WTC11 (cell line): ENCODE data around the gene C16orf54. TPM values are rescaled to one million over a fixed set of nuclear protein-coding genes. Genes with fewer than 3 reads are reported as not detected.
"Not testable (repeated sequence)": the region's sequence is repeated elsewhere in the genome, so short reads cannot be mapped to it uniquely, and the experiment has no call there.

ENCODE experiments used
- ATAC-seq: fragments of 200-7000 bp; cut with Tn5 transposase; 2 replicates; pipeline ENCODE4 v1.10.0; 2021; ENCODE audit warnings: mild to moderate bottlenecking, moderate library complexity
- CTCF ChIA-PET: fragments of 300-600 bp; sonication (Branson Sonifier 250); formaldehyde crosslinking; loops from one replicate; lab custom pipeline; 2021; ENCODE audit warnings: antibody characterized with exemption; lab: Charles Lee
- POLR2A ChIA-PET: fragments of 350-600 bp; sonication (Branson Sonifier 250); formaldehyde crosslinking; loops from one replicate; lab custom pipeline; 2021; ENCODE audit warnings: antibody characterized with exemption; lab: Charles Lee
- DNase-seq: peaks from one replicate; pipeline ENCODE4 v3.0.0; 2021; ENCODE audit warnings: low spot score
- H3K27ac Mint-ChIP-seq: 2 replicates; pipeline ENCODE4 v1.8.0; 2021; ENCODE audit warnings: mixed read lengths
- H3K27me3 Mint-ChIP-seq: 2 replicates; pipeline ENCODE4 v1.8.0; 2021; ENCODE audit warnings: low read depth, mild to moderate bottlenecking, moderate library complexity, mixed read lengths
- H3K36me3 Mint-ChIP-seq: 2 replicates; pipeline ENCODE4 v1.8.0; 2021; ENCODE audit warnings: mixed read lengths
- H3K4me1 Mint-ChIP-seq: 2 replicates; pipeline ENCODE4 v1.8.0; 2022; ENCODE audit warnings: mixed read lengths
- H3K4me3 Mint-ChIP-seq: 2 replicates; pipeline ENCODE4 v1.8.0; 2021; ENCODE audit warnings: mild to moderate bottlenecking, moderate library complexity, mixed read lengths
- H3K9me3 Mint-ChIP-seq: 2 replicates; pipeline ENCODE4 v1.8.0; 2021; ENCODE audit warnings: mixed read lengths
- AFF4 ChIP-seq: sonication (generic); formaldehyde crosslinking; IDR thresholded peaks from 2 replicates; pipeline ENCODE4 v1.8.1; 2023; ENCODE audit warnings: mild to moderate bottlenecking, missing genetic modification reagents, borderline replicate concordance
- ATF1 ChIP-seq: sonication (generic); formaldehyde crosslinking; IDR thresholded peaks from 2 replicates; pipeline ENCODE4 v1.8.1; 2023; ENCODE audit warnings: mild to moderate bottlenecking, moderate library complexity, missing genetic modification reagents
- CREB1 ChIP-seq: sonication (generic); formaldehyde crosslinking; IDR thresholded peaks from 2 replicates; pipeline ENCODE4 v1.8.0; 2023; ENCODE audit warnings: mild to moderate bottlenecking, missing genetic modification reagents
- E2F5 ChIP-seq: sonication (generic); formaldehyde crosslinking; IDR thresholded peaks from 2 replicates; pipeline ENCODE4 v1.8.1; 2022; ENCODE audit warnings: mild to moderate bottlenecking, moderate library complexity, missing genetic modification reagents
- ESRRA ChIP-seq: sonication (generic); formaldehyde crosslinking; IDR thresholded peaks from 2 replicates; pipeline ENCODE4 v1.8.1; 2022; ENCODE audit warnings: mild to moderate bottlenecking, missing genetic modification reagents, borderline replicate concordance
- FOXJ3 ChIP-seq: sonication (generic); formaldehyde crosslinking; IDR thresholded peaks from 2 replicates; pipeline ENCODE4 v1.9.0; 2021; ENCODE audit warnings: missing genetic modification reagents, mild to moderate bottlenecking, borderline replicate concordance
- FOXK1 ChIP-seq: sonication (generic); formaldehyde crosslinking; IDR thresholded peaks from 2 replicates; pipeline ENCODE4 v1.8.0; 2022; ENCODE audit warnings: mild to moderate bottlenecking, moderate library complexity, missing genetic modification reagents
- FOXP1 ChIP-seq: sonication (generic); formaldehyde crosslinking; IDR thresholded peaks from 2 replicates; pipeline ENCODE4 v1.8.0; 2022; ENCODE audit warnings: missing genetic modification reagents, mild to moderate bottlenecking, moderate library complexity, borderline replicate concordance
- GRHL2 ChIP-seq: fragments of 250-450 bp; sonication (Bioruptor Pico); IDR thresholded peaks from 2 replicates; pipeline ENCODE4 v1.8.0; 2022; ENCODE audit warnings: mild to moderate bottlenecking, moderate library complexity; ENCODE audit not compliant: insufficient replicate concordance, severe bottlenecking
- KAT7 ChIP-seq: sonication (generic); formaldehyde crosslinking; IDR thresholded peaks from 2 replicates; pipeline ENCODE4 v1.8.1; 2023; ENCODE audit warnings: missing genetic modification reagents, mild to moderate bottlenecking, borderline replicate concordance
- NFE2L1 ChIP-seq: sonication (generic); formaldehyde crosslinking; IDR thresholded peaks from 2 replicates; pipeline ENCODE4 v1.8.1; 2023; ENCODE audit warnings: missing genetic modification reagents
- PRRX2 ChIP-seq: fragments of 250-450 bp; sonication (Bioruptor Pico); IDR thresholded peaks from 2 replicates; pipeline ENCODE4 v1.8.0; 2021; ENCODE audit warnings: mild to moderate bottlenecking
- SOX15 ChIP-seq: fragments of 250-450 bp; sonication (Bioruptor Pico); IDR thresholded peaks from 2 replicates; pipeline ENCODE4 v1.9.0; 2021; ENCODE audit warnings: mild to moderate bottlenecking
- ZBTB21 ChIP-seq: sonication (generic); formaldehyde crosslinking; IDR thresholded peaks from 2 replicates; pipeline ENCODE4 v1.8.1; 2023; ENCODE audit warnings: mild to moderate bottlenecking, missing genetic modification reagents, borderline replicate concordance
- ZNF416 ChIP-seq: fragments of 250-450 bp; sonication (Bioruptor Pico); IDR thresholded peaks from 2 replicates; pipeline ENCODE4 v1.9.0; 2021; ENCODE audit warnings: mild to moderate bottlenecking, inconsistent platforms
- total RNA-seq: library from RNA; stranded (reverse); gene quantifications from 3 replicates; pipeline ENCODE4 v1.2.3, GENCODE V29; 2021
- TF ChIP-seq, protein P1 (sequence below): sonication (generic); formaldehyde crosslinking; IDR thresholded peaks from 2 replicates; pipeline ENCODE4 v1.8.1; 2023; ENCODE audit warnings: mild to moderate bottlenecking, missing genetic modification reagents
- TF ChIP-seq, protein P2 (sequence below): sonication (generic); formaldehyde crosslinking; IDR thresholded peaks from 2 replicates; pipeline ENCODE4 v1.8.0; 2023; ENCODE audit warnings: missing genetic modification reagents

C16orf54 gene
- total RNA-seq, 1 experiment from 2014 or later, result 0.09 TPM

DNA sequence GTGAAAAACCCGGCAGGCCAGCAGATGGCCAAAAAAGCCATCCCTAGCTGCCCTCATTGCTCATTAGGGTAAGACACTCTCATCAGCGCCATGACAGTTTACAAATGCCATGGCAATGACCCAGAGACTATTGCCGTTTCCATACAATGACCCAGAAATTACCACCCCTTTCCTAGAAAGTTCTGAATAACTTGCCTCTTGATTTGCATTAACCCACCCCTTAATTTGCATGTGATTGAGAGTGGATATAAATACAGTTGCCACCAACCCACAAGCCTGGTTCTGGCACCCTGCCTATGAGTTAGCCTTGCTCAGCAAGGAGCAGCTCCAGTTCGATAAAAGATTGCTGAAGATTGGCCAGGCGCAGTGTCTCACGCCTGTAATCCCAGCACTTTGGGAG lies 16.1 kb upstream of the C16orf54 start (continued):
- TF ChIP-seq AFF4 (CRISPR knock-in tag), result no peak
- no peak for TF ChIP-seq GRHL2 (CRISPR knock-in tag)
- TF ChIP-seq FOXJ3 (CRISPR knock-in tag), result no peak
- TF ChIP-seq, all 79 proteins: peak for 0

- ATAC-seq, POLR2A ChIA-PET, H3K9me3 Mint-ChIP-seq, H3K4me3 Mint-ChIP-seq, H3K27ac Mint-ChIP-seq, H3K4me1 Mint-ChIP-seq, H3K27me3 Mint-ChIP-seq, H3K36me3 Mint-ChIP-seq, DNase-seq: not testable (repeated sequence)
- CTCF ChIA-PET, result interaction anchor here (0.9 to 1.2 kb wide), 3 partner anchors 23 to 87 kb away, joined by 3 to 11 read pairs (median 3); no protein-coding TSS in a partner anchor
These were observed 15.5 kb upstream of the C16orf54 start for GRCh38 chr16:29761280-29761651.

DNA sequence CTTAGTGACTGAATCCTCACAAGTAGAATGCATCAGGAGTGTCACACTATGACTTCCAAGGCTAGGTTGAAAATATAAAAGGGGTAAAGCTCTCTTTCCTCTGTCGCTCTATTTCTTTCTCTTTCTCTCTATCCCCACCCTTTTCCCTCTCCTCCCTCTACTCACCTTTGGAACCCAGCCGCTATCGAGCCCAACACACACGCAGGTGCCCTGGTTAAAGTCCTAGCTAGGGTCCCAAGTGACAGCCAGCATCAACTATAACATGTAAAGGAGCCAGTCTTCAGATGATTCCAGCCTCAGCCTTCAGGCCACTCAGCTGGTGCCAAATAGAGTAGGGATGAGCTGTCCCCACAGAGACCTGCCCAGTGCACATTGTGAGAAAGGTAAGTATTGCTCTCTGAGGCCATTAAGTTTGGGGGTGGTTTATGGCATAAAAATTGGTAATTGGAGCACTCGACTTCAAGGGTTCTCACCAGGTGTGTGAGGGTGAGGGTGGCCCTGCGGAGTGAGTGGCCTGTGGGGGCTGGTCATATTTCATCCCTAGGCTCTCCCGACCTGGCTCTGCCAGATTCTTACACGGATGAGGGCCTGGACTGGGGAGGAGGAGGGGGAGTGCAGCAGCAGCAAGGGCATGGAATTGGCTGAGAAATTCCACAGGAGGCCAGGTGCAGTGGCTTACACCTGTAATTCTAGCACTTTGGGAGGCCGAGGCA lies 14.9 kb upstream of the C16orf54 start:
- no peak overlapping the region for H3K27ac Mint-ChIP-seq
- ChIA-PET POLR2A (no interaction called here), CTCF (interaction anchor here (0.5 to 1.2 kb wide), 4 partner anchors 24 to 744 kb away, joined by 3 to 4 read pairs (median 3); no protein-coding TSS in a partner anchor)
- H3K36me3 Mint-ChIP-seq, result no peaks in the 10 kb centered on the region
- no peak overlapping the region for H3K4me3 Mint-ChIP-seq
- DNase-seq (no peak), ATAC-seq (no peak)
- peaks cover 7% of the 10 kb centered on the region; the same call in 1 of the 2 replicates for H3K4me1 Mint-ChIP-seq
- no peaks in the 10 kb centered on the region for H3K9me3 Mint-ChIP-seq
- H3K27me3 Mint-ChIP-seq, result peaks cover 7% of the 10 kb centered on the region; the same call in 1 of the 2 replicates
- TF ChIP-seq CREB1 (CRISPR knock-in tag), result no peak
- TF ChIP-seq, protein P1, sequence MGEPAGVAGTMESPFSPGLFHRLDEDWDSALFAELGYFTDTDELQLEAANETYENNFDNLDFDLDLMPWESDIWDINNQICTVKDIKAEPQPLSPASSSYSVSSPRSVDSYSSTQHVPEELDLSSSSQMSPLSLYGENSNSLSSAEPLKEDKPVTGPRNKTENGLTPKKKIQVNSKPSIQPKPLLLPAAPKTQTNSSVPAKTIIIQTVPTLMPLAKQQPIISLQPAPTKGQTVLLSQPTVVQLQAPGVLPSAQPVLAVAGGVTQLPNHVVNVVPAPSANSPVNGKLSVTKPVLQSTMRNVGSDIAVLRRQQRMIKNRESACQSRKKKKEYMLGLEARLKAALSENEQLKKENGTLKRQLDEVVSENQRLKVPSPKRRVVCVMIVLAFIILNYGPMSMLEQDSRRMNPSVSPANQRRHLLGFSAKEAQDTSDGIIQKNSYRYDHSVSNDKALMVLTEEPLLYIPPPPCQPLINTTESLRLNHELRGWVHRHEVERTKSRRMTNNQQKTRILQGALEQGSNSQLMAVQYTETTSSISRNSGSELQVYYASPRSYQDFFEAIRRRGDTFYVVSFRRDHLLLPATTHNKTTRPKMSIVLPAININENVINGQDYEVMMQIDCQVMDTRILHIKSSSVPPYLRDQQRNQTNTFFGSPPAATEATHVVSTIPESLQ (CRISPR knock-in tag), result no peak
- TF ChIP-seq ATF1 (CRISPR knock-in tag), result no peak
- no peak for TF ChIP-seq ESRRA (CRISPR knock-in tag)
- TF ChIP-seq ZNF416 (CRISPR knock-in tag), result no peak
- no peak for TF ChIP-seq E2F5
- no peak for TF ChIP-seq PRRX2
- TF ChIP-seq FOXK1 (CRISPR knock-in tag), result no peak
- TF ChIP-seq, protein P2, sequence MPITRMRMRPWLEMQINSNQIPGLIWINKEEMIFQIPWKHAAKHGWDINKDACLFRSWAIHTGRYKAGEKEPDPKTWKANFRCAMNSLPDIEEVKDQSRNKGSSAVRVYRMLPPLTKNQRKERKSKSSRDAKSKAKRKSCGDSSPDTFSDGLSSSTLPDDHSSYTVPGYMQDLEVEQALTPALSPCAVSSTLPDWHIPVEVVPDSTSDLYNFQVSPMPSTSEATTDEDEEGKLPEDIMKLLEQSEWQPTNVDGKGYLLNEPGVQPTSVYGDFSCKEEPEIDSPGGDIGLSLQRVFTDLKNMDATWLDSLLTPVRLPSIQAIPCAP (CRISPR knock-in tag), result no peak
- no peak for TF ChIP-seq ZBTB21 (CRISPR knock-in tag)
- TF ChIP-seq SOX15 (CRISPR knock-in tag), result no peak
- no peak for TF ChIP-seq FOXP1 (CRISPR knock-in tag)
- TF ChIP-seq KAT7 (CRISPR knock-in tag), result no peak
- no peak for TF ChIP-seq NFE2L1 (CRISPR knock-in tag)
